ENCODE data around the gene PRR7. TPM values are rescaled to one million over a fixed set of nuclear protein-coding genes. Genes with fewer than 3 reads are reported as not detected.
A peak's percentile ranks its signal among the peaks of the same experiment; 100 is the strongest.
"Not testable (repeated sequence)": the region's sequence is repeated elsewhere in the genome, so short reads cannot be mapped to it uniquely, and the experiment has no call there.

The PRR7 gene
- 1 to 10 TPM; 1.1 to 2.8 (median 2.3) TPM for polyA plus RNA-seq (ENCODE audit: insufficient read length in 4 of 4)

- peak in 2 of 4 donors; percentile 46 to 48 for DNase-seq (ENCODE audit: low read depth in 4 of 4, low spot score in 2 of 4)
These were observed at the start of gene PRR7 for GRCh38 chr5:177446200-177447065. PRR7 (plus strand) TSS chr5:177446814; CDS start chr5:177455068, 8,254 bp downstream.

- no peak for DNase-seq (ENCODE audit: low read depth in 4 of 4, low spot score in 2 of 4)
These were observed 48.7 kb upstream of the PRR7 start for GRCh38 chr5:177397875-177398390.

- no peak for DNase-seq (ENCODE audit: low read depth in 4 of 4, low spot score in 2 of 4)
These were observed 46.4 kb upstream of the PRR7 start, which contains the start of gene PFN3 for GRCh38 chr5:177399997-177400868. PFN3 (minus strand) TSS chr5:177400661; CDS start chr5:177400576, 85 bp downstream.

- peak in 2 of 4 donors; percentile 53 to 69 for DNase-seq (ENCODE audit: low read depth in 4 of 4, low spot score in 2 of 4)
These were observed 44.2 kb upstream of the PRR7 start for GRCh38 chr5:177402271-177403043.

GRCh38 chr5:177403102-177403791 lies 43.4 kb upstream of the PRR7 start:
- no peak for DNase-seq (ENCODE audit: low read depth in 4 of 4, low spot score in 2 of 4)

- no peak for DNase-seq (ENCODE audit: low read depth in 4 of 4, low spot score in 2 of 4)
These were observed 42.6 kb upstream of the PRR7 start for GRCh38 chr5:177403792-177404640.

GRCh38 chr5:177404641-177405179 lies 41.9 kb upstream of the PRR7 start:
- DNase-seq (ENCODE audit: low read depth in 4 of 4, low spot score in 2 of 4), result no peak

GRCh38 chr5:177405312-177405711 lies 41.3 kb upstream of the PRR7 start:
- no peak for DNase-seq (ENCODE audit: low read depth in 4 of 4, low spot score in 2 of 4)

GRCh38 chr5:177405805-177406204 lies 40.8 kb upstream of the PRR7 start:
- no peak for DNase-seq (ENCODE audit: low read depth in 4 of 4, low spot score in 2 of 4)

- DNase-seq (ENCODE audit: low read depth in 4 of 4, low spot score in 2 of 4), result no peak
These were observed 37.4 kb upstream of the PRR7 start, which contains the start of gene F12 for GRCh38 chr5:177409043-177409801. F12 (minus strand) TSS chr5:177409564; CDS start chr5:177409527, 37 bp downstream.

- no peak for DNase-seq (ENCODE audit: low read depth in 4 of 4, low spot score in 2 of 4)
These were observed 36.0 kb upstream of the PRR7 start for GRCh38 chr5:177410575-177410974.

GRCh38 chr5:177412603-177413233 lies 33.9 kb upstream of the PRR7 start:
- DNase-seq (ENCODE audit: low read depth in 4 of 4, low spot score in 2 of 4), result no peak

- no peak for DNase-seq (ENCODE audit: low read depth in 4 of 4, low spot score in 2 of 4)
These were observed 32.1 kb upstream of the PRR7 start for GRCh38 chr5:177414481-177414880.

GRCh38 chr5:177417081-177417480 lies 29.5 kb upstream of the PRR7 start:
- not testable (repeated sequence) for DNase-seq (ENCODE audit: low read depth in 4 of 4, low spot score in 2 of 4)

GRCh38 chr5:177419046-177419445 lies 27.6 kb upstream of the PRR7 start:
- DNase-seq (ENCODE audit: low read depth in 4 of 4, low spot score in 2 of 4), result no peak

GRCh38 chr5:177420472-177420871 lies 26.1 kb upstream of the PRR7 start:
- not testable (repeated sequence) for DNase-seq (ENCODE audit: low read depth in 4 of 4, low spot score in 2 of 4)

All from left renal cortex interstitium (tissue), 4 donors.